OCI-LY1 (cell line): ENCODE results near the gene CFAP20DC.

ENCODE experiments used
- H2AFZ ChIP-seq: fragments of 200-600 bp; sonication (generic), shearing (Covaris generic); 2 replicates; pipeline ENCODE4 v1.6.0; 2014; ENCODE audit warnings: antibody characterized with exemption, mild to moderate bottlenecking, low read length
- H3F3A ChIP-seq: fragments of 200-600 bp; sonication (generic), shearing (Covaris generic); 2 replicates; pipeline ENCODE4 v1.6.0; 2014; ENCODE audit warnings: mild to moderate bottlenecking, antibody characterized with exemption, low read length, moderate library complexity; ENCODE audit not compliant: insufficient read depth
- H3K27ac ChIP-seq: fragments of 200-600 bp; sonication (generic); 2 replicates; pipeline ENCODE4 v1.5.1; 2014; ENCODE audit warnings: low read length, mixed run types, mild to moderate bottlenecking, low read depth; ENCODE audit not compliant: poor library complexity, severe bottlenecking
- H3K27me3 ChIP-seq: fragments of 200-600 bp; sonication (generic); 2 replicates; pipeline ENCODE4 v1.6.0; 2014; ENCODE audit warnings: antibody characterized with exemption, mild to moderate bottlenecking, low read length, moderate library complexity; ENCODE audit not compliant: insufficient read depth
- H3K36me3 ChIP-seq: fragments of 200-600 bp; sonication (generic); 2 replicates; pipeline ENCODE4 v1.6.1; 2014; ENCODE audit warnings: mild to moderate bottlenecking, antibody characterized with exemption, low read length, moderate library complexity, mixed read lengths; ENCODE audit not compliant: insufficient read depth
- H3K4me1 ChIP-seq: fragments of 200-600 bp; sonication (generic); 2 replicates; pipeline ENCODE4 v1.5.1; 2014; ENCODE audit warnings: mild to moderate bottlenecking, low read length, moderate library complexity; ENCODE audit not compliant: insufficient read depth, severe bottlenecking
- H3K4me2 ChIP-seq: fragments of 200-600 bp; sonication (generic), shearing (Covaris generic); 2 replicates; pipeline ENCODE4 v1.6.1; 2014; ENCODE audit warnings: low read length
- H3K4me3 ChIP-seq: fragments of 200-600 bp; sonication (generic); 2 replicates; pipeline ENCODE4 v1.5.1; 2014; ENCODE audit warnings: low read length, low read depth, mild to moderate bottlenecking, mixed read lengths; ENCODE audit not compliant: poor library complexity, severe bottlenecking
- H3K79me2 ChIP-seq: fragments of 200-600 bp; shearing (Covaris generic); 2 replicates; pipeline ENCODE4 v1.6.1; 2016; ENCODE audit warnings: mixed run types, low read length, mixed read lengths; ENCODE audit not compliant: insufficient read depth
- H3K9ac ChIP-seq: fragments of 200-600 bp; sonication (generic), shearing (Covaris generic); 2 replicates; pipeline ENCODE4 v1.6.1; 2014; ENCODE audit warnings: mild to moderate bottlenecking, low read length, mixed read lengths
- H3K9me2 ChIP-seq: fragments of 200-600 bp; sonication (generic), shearing (Covaris generic); 2 replicates; pipeline ENCODE4 v1.6.1; 2014; ENCODE audit warnings: low read depth, mild to moderate bottlenecking, low read length, mixed read lengths
- H3K9me3 ChIP-seq: fragments of 200-600 bp; shearing (Covaris generic); 2 replicates; pipeline ENCODE4 v1.6.1; 2014; ENCODE audit warnings: low read length, mixed read lengths
- H4K20me1 ChIP-seq: fragments of 200-600 bp; sonication (generic), shearing (Covaris generic); 2 replicates; pipeline ENCODE4 v1.6.0; 2016; ENCODE audit warnings: mild to moderate bottlenecking, low read length; ENCODE audit not compliant: insufficient read depth
- CTCF ChIP-seq: fragments of 200-600 bp; sonication (generic), shearing (Covaris generic); IDR thresholded peaks from 2 replicates; pipeline ENCODE4 v1.5.1; 2017; ENCODE audit warnings: mild to moderate bottlenecking, antibody characterized with exemption, low read length, moderate library complexity, mixed read lengths
- EZH2 ChIP-seq: fragments of 200-600 bp; sonication (generic), shearing (Covaris generic); IDR thresholded peaks from 2 replicates; pipeline ENCODE4 v1.8.0; 2017; ENCODE audit warnings: borderline replicate concordance, mixed run types, mild to moderate bottlenecking, antibody characterized with exemption, low read length, moderate library complexity, mixed read lengths

CFAP20DC gene

GRCh38 chr3:59013611-59014010, 36.2 kb downstream of the CFAP20DC start:
- Histone ChIP-seq H3K9ac (no peak overlapping the region), H3F3A (no peaks in the 10 kb centered on the region), H3K27ac (no peak overlapping the region), H3K4me2 (no peak overlapping the region), H3K9me3 (no peaks in the 10 kb centered on the region), H4K20me1 (no peaks in the 10 kb centered on the region), H3K9me2 (no peaks in the 10 kb centered on the region), H2AFZ (no peak overlapping the region), H3K4me3 (no peak overlapping the region), H3K79me2 (no peaks in the 10 kb centered on the region), H3K36me3 (no peaks in the 10 kb centered on the region), H3K4me1 (no peaks in the 10 kb centered on the region), H3K27me3 (no peaks in the 10 kb centered on the region)
- TF ChIP-seq EZH2 (no peak), CTCF (no peak)

GRCh38 chr3:59006634-59007517, 42.9 kb downstream of the CFAP20DC start:
- Histone ChIP-seq H2AFZ (no peak overlapping the region), H3K36me3 (no peaks in the 10 kb centered on the region), H3K9me2 (no peaks in the 10 kb centered on the region), H3K27me3 (no peaks in the 10 kb centered on the region), H3K9ac (no peak overlapping the region), H4K20me1 (no peaks in the 10 kb centered on the region), H3K79me2 (no peaks in the 10 kb centered on the region), H3K4me3 (no peak overlapping the region), H3K27ac (no peak overlapping the region), H3K4me1 (peaks cover 8% of the 10 kb centered on the region), H3K9me3 (no peaks in the 10 kb centered on the region), H3K4me2 (no peak overlapping the region), H3F3A (no peaks in the 10 kb centered on the region)
- TF ChIP-seq EZH2 (no peak), CTCF (no peak)

- Histone ChIP-seq H4K20me1 (no peaks in the 10 kb centered on the region), H3K9ac (no peak overlapping the region)
- TF ChIP-seq EZH2 = no peak
Observed at GRCh38 chr3:59001675-59002074, 48.1 kb downstream of the CFAP20DC start.

GRCh38 chr3:58999774-59000160, 50.1 kb downstream of the CFAP20DC start:
- Histone ChIP-seq H3K4me3 (no peak overlapping the region), H3K79me2 (no peaks in the 10 kb centered on the region), H3K4me1 (peaks cover 5% of the 10 kb centered on the region), H3K4me2 (no peak overlapping the region), H3K27ac (no peak overlapping the region), H3K27me3 (no peaks in the 10 kb centered on the region), H3F3A (no peaks in the 10 kb centered on the region), H3K9me3 (no peaks in the 10 kb centered on the region), H3K36me3 (no peaks in the 10 kb centered on the region), H2AFZ (no peak overlapping the region), H3K9me2 (no peaks in the 10 kb centered on the region), H3K9ac (no peak overlapping the region), H4K20me1 (no peaks in the 10 kb centered on the region)
- TF ChIP-seq CTCF = no peak
- TF ChIP-seq EZH2 = no peak

More at GRCh38 chr3:59001675-59002074, 48.1 kb downstream of the CFAP20DC start:
- Histone ChIP-seq H3K27me3 (no peaks in the 10 kb centered on the region), H3K9me3 (no peaks in the 10 kb centered on the region), H3K36me3 (no peaks in the 10 kb centered on the region), H3K9me2 (no peaks in the 10 kb centered on the region), H3F3A (no peaks in the 10 kb centered on the region), H3K79me2 (no peaks in the 10 kb centered on the region), H3K4me1 (peaks cover 6% of the 10 kb centered on the region), H2AFZ (no peak overlapping the region), H3K4me2 (no peak overlapping the region), H3K27ac (no peak overlapping the region), H3K4me3 (no peak overlapping the region)
